ENCODE data around the gene UBE2G2.

The UBE2G2 gene

GRCh38 chr21:44847261-44848056 is 45.8 kb upstream of the UBE2G2 start:
- no peak for DNase-seq
- 98% methylated on average over 23 of the region's 24 CpGs for WGBS (ENCODE audit: insufficient coverage)
- ChIA-PET CTCF (interaction anchor here (0.7 to 2.5 kb wide), 8 partner anchors 8 to 85 kb away, joined by 3 to 8 read pairs (median 3); no protein-coding TSS in a partner anchor), POLR2A (interaction anchor here (0.9 to 2.8 kb wide), 2 partner anchors 20 to 27 kb away, joined by 3 to 7 read pairs; partner anchors contain the start of gene PTTG1IP)
- H3K36me3 ChIP-seq (ENCODE audit: control insufficient read depth in 4 of 4, insufficient read depth in 4 of 4, low read length in 3 of 4): peaks cover 4 to 42% (median 31%) of the 10 kb centered on the region in 4 experiments
- H3K27ac ChIP-seq (ENCODE audit: insufficient read depth in 1 of 2, low read depth in 1 of 2, low read length in 2 of 2, poor library complexity in 1 of 2, severe bottlenecking in 2 of 2): no peak overlapping the region
- H3K27me3 ChIP-seq (replicated peaks in 2 of 5; ENCODE audit: control insufficient read depth in 4 of 5, insufficient read depth in 5 of 5, low read length in 4 of 5): no peaks in the 10 kb centered on the region
- peaks cover 6 to 43% (median 31%) of the 10 kb centered on the region in 4 experiments for H3K4me1 ChIP-seq (ENCODE audit: control extremely low read depth in 1 of 4, control insufficient read depth in 4 of 4, insufficient read depth in 4 of 4, low read length in 3 of 4)
- H3K4me3 ChIP-seq (ENCODE audit: control insufficient read depth in 1 of 7, extremely low read depth in 1 of 7, insufficient read depth in 4 of 7, low read depth in 2 of 7, low read length in 6 of 7): no peak overlapping the region
- no peaks in the 10 kb centered on the region for H3K9me3 ChIP-seq (ENCODE audit: control extremely low read depth in 1 of 5, control insufficient read depth in 4 of 5, insufficient read depth in 2 of 5, low read depth in 1 of 5, low read length in 4 of 5)

- POLR2A ChIA-PET: interaction anchor here (0.7 to 2.8 kb wide), 4 partner anchors 8 to 61 kb away, joined by 3 to 7 read pairs (median 4); partner anchors contain the start of gene PTTG1IP
- H3K4me1 ChIP-seq (ENCODE audit: control extremely low read depth in 1 of 4, control insufficient read depth in 4 of 4, insufficient read depth in 4 of 4, low read length in 3 of 4): peaks cover 3 to 35% (median 27%) of the 10 kb centered on the region in 4 experiments
- 31% methylated on average over 25 of the region's 27 CpGs for WGBS (ENCODE audit: insufficient coverage)
- H3K27me3 ChIP-seq (replicated peaks in 2 of 5; ENCODE audit: control insufficient read depth in 4 of 5, insufficient read depth in 5 of 5, low read length in 4 of 5): no peaks in the 10 kb centered on the region
- peak; percentile 57 to 83 (median 80) for DNase-seq
- no peaks in the 10 kb centered on the region for H3K9me3 ChIP-seq (ENCODE audit: control extremely low read depth in 1 of 5, control insufficient read depth in 4 of 5, insufficient read depth in 2 of 5, low read depth in 1 of 5, low read length in 4 of 5)
- H3K36me3 ChIP-seq (ENCODE audit: control insufficient read depth in 4 of 4, insufficient read depth in 4 of 4, low read length in 3 of 4): peaks cover 4 to 34% (median 30%) of the 10 kb centered on the region in 4 experiments
- peak overlapping the region in 5 of 7 experiments; percentile 5 to 77 (median 64) for H3K4me3 ChIP-seq (ENCODE audit: control insufficient read depth in 1 of 7, extremely low read depth in 1 of 7, insufficient read depth in 4 of 7, low read depth in 2 of 7, low read length in 6 of 7)
- CTCF ChIA-PET: interaction anchor here (0.7 to 2.5 kb wide), 10 partner anchors 9 to 86 kb away, joined by 3 to 8 read pairs (median 3); no protein-coding TSS in a partner anchor
- H3K27ac ChIP-seq (ENCODE audit: insufficient read depth in 1 of 2, low read depth in 1 of 2, low read length in 2 of 2, poor library complexity in 1 of 2, severe bottlenecking in 2 of 2): no peak overlapping the region
These were observed 45.1 kb upstream of the UBE2G2 start for GRCh38 chr21:44846485-44847260.

- peaks cover 0 to 30% (median 25%) of the 10 kb centered on the region in 4 experiments for H3K4me1 ChIP-seq (ENCODE audit: control extremely low read depth in 1 of 4, control insufficient read depth in 4 of 4, insufficient read depth in 4 of 4, low read length in 3 of 4)
- ChIA-PET POLR2A (interaction anchor here (0.6 to 2.8 kb wide), 5 partner anchors 9 to 62 kb away, joined by 3 to 7 read pairs (median 4); partner anchors contain the start of gene PTTG1IP), CTCF (interaction anchor here (0.7 to 2.5 kb wide), 9 partner anchors 9 to 86 kb away, joined by 3 to 8 read pairs (median 3); no protein-coding TSS in a partner anchor)
- WGBS (ENCODE audit: insufficient coverage): 0% methylated on average over 1 of the region's 1 CpG
- no peak for DNase-seq
- peaks cover 4 to 30% (median 27%) of the 10 kb centered on the region in 4 experiments for H3K36me3 ChIP-seq (ENCODE audit: control insufficient read depth in 4 of 4, insufficient read depth in 4 of 4, low read length in 3 of 4)
- H3K27ac ChIP-seq (ENCODE audit: insufficient read depth in 1 of 2, low read depth in 1 of 2, low read length in 2 of 2, poor library complexity in 1 of 2, severe bottlenecking in 2 of 2): peak overlapping the region in 1 of 2 experiments; percentile 22
- H3K4me3 ChIP-seq (ENCODE audit: control insufficient read depth in 1 of 7, extremely low read depth in 1 of 7, insufficient read depth in 4 of 7, low read depth in 2 of 7, low read length in 6 of 7): peak overlapping the region in 6 of 7 experiments; percentile 32 to 77 (median 62)
- no peaks in the 10 kb centered on the region for H3K9me3 ChIP-seq (ENCODE audit: control extremely low read depth in 1 of 5, control insufficient read depth in 4 of 5, insufficient read depth in 2 of 5, low read depth in 1 of 5, low read length in 4 of 5)
- no peaks in the 10 kb centered on the region for H3K27me3 ChIP-seq (replicated peaks in 2 of 5; ENCODE audit: control insufficient read depth in 4 of 5, insufficient read depth in 5 of 5, low read length in 4 of 5)
These were observed 44.5 kb upstream of the UBE2G2 start for GRCh38 chr21:44846224-44846484.

- no peaks in the 10 kb centered on the region for H3K9me3 ChIP-seq (ENCODE audit: control extremely low read depth in 1 of 5, control insufficient read depth in 4 of 5, insufficient read depth in 2 of 5, low read depth in 1 of 5, low read length in 4 of 5)
- no peaks in the 10 kb centered on the region for H3K27me3 ChIP-seq (replicated peaks in 2 of 5; ENCODE audit: control insufficient read depth in 4 of 5, insufficient read depth in 5 of 5, low read length in 4 of 5)
- H3K4me1 ChIP-seq (ENCODE audit: control extremely low read depth in 1 of 4, control insufficient read depth in 4 of 4, insufficient read depth in 4 of 4, low read length in 3 of 4): peaks cover 0 to 28% (median 23%) of the 10 kb centered on the region in 4 experiments
- H3K4me3 ChIP-seq (ENCODE audit: control insufficient read depth in 1 of 7, extremely low read depth in 1 of 7, insufficient read depth in 4 of 7, low read depth in 2 of 7, low read length in 6 of 7): peak overlapping the region; percentile 30 to 77 (median 59)
- H3K36me3 ChIP-seq (ENCODE audit: control insufficient read depth in 4 of 4, insufficient read depth in 4 of 4, low read length in 3 of 4): peaks cover 2 to 25% (median 22%) of the 10 kb centered on the region in 4 experiments
- WGBS (ENCODE audit: insufficient coverage): 11% methylated on average over 17 of the region's 34 CpGs
- DNase-seq: peak; percentile 65 to 82 (median 80)
- H3K27ac ChIP-seq (ENCODE audit: insufficient read depth in 1 of 2, low read depth in 1 of 2, low read length in 2 of 2, poor library complexity in 1 of 2, severe bottlenecking in 2 of 2): peak overlapping the region in 1 of 2 experiments; percentile 22
- ChIA-PET CTCF (interaction anchor here (0.9 to 2.5 kb wide), 7 partner anchors 8 to 87 kb away, joined by 3 to 8 read pairs (median 4); no protein-coding TSS in a partner anchor), POLR2A (interaction anchor here (0.6 to 1.1 kb wide), 4 partner anchors 9 to 62 kb away, joined by 3 to 5 read pairs (median 4); no protein-coding TSS in a partner anchor)
These were observed 44.0 kb upstream of the UBE2G2 start for GRCh38 chr21:44845418-44846223.

- POLR2A ChIA-PET: no interaction called here
- Histone ChIP-seq H3K27ac (ENCODE audit: insufficient read depth in 1 of 2, low read depth in 1 of 2, low read length in 2 of 2, poor library complexity in 1 of 2, severe bottlenecking in 2 of 2) (no peak overlapping the region), H3K9me3 (ENCODE audit: control extremely low read depth in 1 of 5, control insufficient read depth in 4 of 5, insufficient read depth in 2 of 5, low read depth in 1 of 5, low read length in 4 of 5) (no peaks in the 10 kb centered on the region), H3K4me1 (ENCODE audit: control extremely low read depth in 1 of 4, control insufficient read depth in 4 of 4, insufficient read depth in 4 of 4, low read length in 3 of 4) (peaks cover 0 to 24% (median 23%) of the 10 kb centered on the region in 4 experiments), H3K4me3 (ENCODE audit: control insufficient read depth in 1 of 7, extremely low read depth in 1 of 7, insufficient read depth in 4 of 7, low read depth in 2 of 7, low read length in 6 of 7) (no peak overlapping the region), H3K27me3 (replicated peaks in 2 of 5; ENCODE audit: control insufficient read depth in 4 of 5, insufficient read depth in 5 of 5, low read length in 4 of 5) (no peaks in the 10 kb centered on the region), H3K36me3 (ENCODE audit: control insufficient read depth in 4 of 4, insufficient read depth in 4 of 4, low read length in 3 of 4) (peaks cover 0 to 11% (median 8%) of the 10 kb centered on the region in 4 experiments)
- CTCF ChIA-PET: interaction anchor here (0.8 to 0.9 kb wide), 3 partner anchors 30 to 46 kb away, joined by 3 read pairs; partner anchors contain the start of gene PTTG1IP
- DNase-seq: no peak
- WGBS (ENCODE audit: insufficient coverage): 93% methylated on average over 10 of the region's 16 CpGs
These were observed 42.6 kb upstream of the UBE2G2 start for GRCh38 chr21:44844256-44844655.

- DNase-seq: no peak
These were observed 41.3 kb upstream of the UBE2G2 start for GRCh38 chr21:44842721-44843445.

More at GRCh38 chr21:44842721-44843445, 41.3 kb upstream of the UBE2G2 start:
- peaks cover 0 to 24% (median 23%) of the 10 kb centered on the region in 4 experiments for H3K4me1 ChIP-seq (ENCODE audit: control extremely low read depth in 1 of 4, control insufficient read depth in 4 of 4, insufficient read depth in 4 of 4, low read length in 3 of 4)
- CTCF ChIA-PET: interaction anchor here (0.6 to 1.0 kb wide), 3 partner anchors 15 to 31 kb away, joined by 3 to 4 read pairs (median 3); partner anchors contain the start of gene PTTG1IP
- H3K36me3 ChIP-seq (ENCODE audit: control insufficient read depth in 4 of 4, insufficient read depth in 4 of 4, low read length in 3 of 4): peaks cover 0 to 3% (median 1%) of the 10 kb centered on the region in 4 experiments
- no peak overlapping the region for H3K27ac ChIP-seq (ENCODE audit: insufficient read depth in 1 of 2, low read depth in 1 of 2, low read length in 2 of 2, poor library complexity in 1 of 2, severe bottlenecking in 2 of 2)
- H3K4me3 ChIP-seq (ENCODE audit: control insufficient read depth in 1 of 7, extremely low read depth in 1 of 7, insufficient read depth in 4 of 7, low read depth in 2 of 7, low read length in 6 of 7): no peak overlapping the region
- no peaks in the 10 kb centered on the region for H3K9me3 ChIP-seq (ENCODE audit: control extremely low read depth in 1 of 5, control insufficient read depth in 4 of 5, insufficient read depth in 2 of 5, low read depth in 1 of 5, low read length in 4 of 5)
- no peaks in the 10 kb centered on the region for H3K27me3 ChIP-seq (replicated peaks in 2 of 5; ENCODE audit: control insufficient read depth in 4 of 5, insufficient read depth in 5 of 5, low read length in 4 of 5)
- POLR2A ChIA-PET: no interaction called here
- 96% methylated on average over 18 of the region's 23 CpGs for WGBS (ENCODE audit: insufficient coverage)
